ENCODE data around the gene FSIP1.
A peak's percentile ranks its signal among the peaks of the same experiment; 100 is the strongest.

Gene FSIP1

DNA sequence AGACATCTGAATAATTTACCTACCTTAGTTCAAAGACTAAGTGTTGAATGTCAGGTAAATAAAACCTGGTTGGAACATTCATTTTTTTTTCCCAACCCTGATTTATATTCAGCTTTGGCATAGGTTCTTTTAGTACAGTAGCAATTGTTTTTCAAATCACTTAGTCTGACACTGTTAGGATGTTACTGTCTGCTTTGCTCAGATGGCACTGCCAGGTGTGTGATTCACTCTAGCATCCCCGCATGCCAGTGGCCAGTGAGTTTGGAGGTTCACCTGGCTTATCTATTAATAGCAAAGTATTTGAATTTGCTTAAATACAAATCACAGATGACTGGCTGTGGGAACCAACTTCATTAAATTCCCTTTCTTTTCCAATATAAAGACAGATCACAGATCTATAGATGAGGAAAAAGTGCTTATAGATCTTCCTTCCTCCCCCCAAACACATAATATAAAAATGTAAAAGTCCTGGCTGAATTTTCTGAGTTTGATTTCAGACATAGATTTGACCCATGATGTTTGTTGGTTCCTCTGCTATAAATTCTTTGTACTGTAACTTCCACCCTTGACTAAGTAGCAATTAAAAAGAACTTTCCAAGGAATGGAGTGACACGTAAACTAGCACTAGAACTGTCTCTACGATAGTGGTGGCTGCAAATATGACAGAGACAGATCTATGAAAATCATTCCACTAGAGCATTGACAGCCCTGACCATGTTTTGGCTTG is 197.8 kb downstream of the FSIP1 start:
- no peak for DNase-seq (ENCODE audit: low read depth in 2 of 2, low spot score in 1 of 2)

DNA sequence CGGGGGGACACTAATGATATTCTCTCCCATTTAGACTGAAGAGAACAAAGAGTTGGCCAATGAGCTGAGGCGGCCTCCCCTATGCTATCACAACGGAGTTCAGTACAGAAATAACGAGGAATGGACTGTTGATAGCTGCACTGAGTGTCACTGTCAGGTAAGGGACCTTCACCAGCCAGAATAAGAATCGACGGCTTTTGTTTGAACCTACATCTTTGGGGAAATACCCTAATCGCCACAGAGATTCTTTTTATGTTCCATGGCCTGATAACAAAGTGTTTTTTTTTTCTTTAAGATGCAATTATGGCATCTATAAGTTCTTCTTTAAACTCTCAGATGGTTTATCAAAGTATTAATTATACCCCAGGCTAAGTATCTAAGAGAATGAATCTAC is 198.4 kb downstream of the FSIP1 start:
- DNase-seq (ENCODE audit: low read depth in 2 of 2, low spot score in 1 of 2): no peak

DNA sequence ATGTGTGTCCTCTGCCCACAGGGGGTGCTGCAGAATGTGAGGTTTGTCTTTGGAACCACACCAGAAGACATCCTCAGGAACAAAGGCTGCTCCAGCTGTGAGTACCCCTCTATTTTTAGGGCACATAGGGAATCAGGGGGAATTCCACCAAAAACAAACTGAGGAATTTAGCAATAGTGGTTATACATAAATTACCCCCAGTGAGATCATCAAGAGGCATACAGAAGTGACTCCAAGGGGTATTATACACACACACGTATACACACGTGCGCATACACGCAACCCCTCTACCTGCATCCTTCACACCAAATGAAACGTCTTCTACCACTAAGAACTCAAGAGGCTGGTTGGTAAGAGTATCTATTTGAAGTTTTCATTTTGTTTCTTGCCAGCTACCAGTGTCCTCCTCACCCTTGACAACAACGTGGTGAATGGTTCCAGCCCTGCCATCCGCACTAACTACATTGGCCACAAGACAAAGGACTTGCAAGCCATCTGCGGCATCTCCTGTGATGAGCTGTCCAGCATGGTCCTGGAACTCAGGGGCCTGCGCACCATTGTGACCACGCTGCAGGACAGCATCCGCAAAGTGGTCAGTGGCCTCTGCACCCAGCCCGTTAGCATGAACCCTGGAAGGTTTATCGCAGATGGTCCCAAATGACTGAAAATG is 198.9 kb downstream of the FSIP1 start:
- no peak for DNase-seq (ENCODE audit: low read depth in 2 of 2, low spot score in 1 of 2)

DNA sequence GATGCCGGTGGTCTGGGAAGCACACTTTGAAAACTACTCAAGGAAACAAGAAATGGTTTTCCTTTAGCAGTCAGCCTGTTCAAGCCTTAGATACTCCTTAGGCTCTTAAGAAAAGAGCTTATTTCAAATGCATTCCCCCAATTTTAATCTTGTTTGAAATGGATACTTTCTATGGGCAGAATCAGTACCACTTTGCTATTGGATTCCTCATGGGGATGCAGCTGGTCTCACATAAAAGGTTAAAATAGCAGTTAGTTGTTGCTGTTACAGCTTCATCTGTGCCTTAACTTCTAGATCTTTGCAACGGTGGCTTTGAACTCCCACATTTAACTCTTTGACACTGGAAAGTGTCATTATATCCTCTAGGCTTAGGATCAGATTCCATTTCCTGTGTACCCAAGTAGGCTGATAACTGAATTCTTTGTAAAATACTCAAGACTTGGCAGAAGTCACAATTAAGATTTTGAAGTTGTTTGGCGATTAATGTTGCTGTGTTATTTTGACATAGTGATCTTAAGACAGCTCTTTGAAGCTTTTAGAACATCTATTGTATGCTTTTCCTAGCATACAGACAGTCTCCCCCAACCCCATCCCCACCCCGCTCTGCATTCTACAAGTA is 199.6 kb downstream of the FSIP1 start:
- no peak for DNase-seq (ENCODE audit: low read depth in 2 of 2, low spot score in 1 of 2)

DNA sequence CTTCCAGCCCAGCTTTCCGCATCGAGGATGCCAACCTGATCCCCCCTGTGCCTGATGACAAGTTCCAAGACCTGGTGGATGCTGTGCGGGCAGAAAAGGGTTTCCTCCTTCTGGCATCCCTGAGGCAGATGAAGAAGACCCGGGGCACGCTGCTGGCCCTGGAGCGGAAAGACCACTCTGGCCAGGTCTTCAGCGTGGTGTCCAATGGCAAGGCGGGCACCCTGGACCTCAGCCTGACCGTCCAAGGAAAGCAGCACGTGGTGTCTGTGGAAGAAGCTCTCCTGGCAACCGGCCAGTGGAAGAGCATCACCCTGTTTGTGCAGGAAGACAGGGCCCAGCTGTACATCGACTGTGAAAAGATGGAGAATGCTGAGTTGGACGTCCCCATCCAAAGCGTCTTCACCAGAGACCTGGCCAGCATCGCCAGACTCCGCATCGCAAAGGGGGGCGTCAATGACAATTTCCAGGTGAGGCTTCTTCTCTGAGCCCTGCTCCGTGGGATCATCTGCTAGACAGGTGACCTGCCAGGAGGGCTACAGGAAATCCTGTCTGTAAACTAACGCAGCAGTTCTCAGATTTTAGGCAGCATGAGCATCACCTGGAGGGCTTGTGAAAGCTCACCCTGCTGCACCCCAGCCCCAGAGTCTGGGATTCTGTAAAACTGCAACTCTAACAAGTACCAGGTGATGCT is 200.2 kb downstream of the FSIP1 start:
- no peak for DNase-seq (ENCODE audit: low read depth in 2 of 2, low spot score in 1 of 2)

DNA sequence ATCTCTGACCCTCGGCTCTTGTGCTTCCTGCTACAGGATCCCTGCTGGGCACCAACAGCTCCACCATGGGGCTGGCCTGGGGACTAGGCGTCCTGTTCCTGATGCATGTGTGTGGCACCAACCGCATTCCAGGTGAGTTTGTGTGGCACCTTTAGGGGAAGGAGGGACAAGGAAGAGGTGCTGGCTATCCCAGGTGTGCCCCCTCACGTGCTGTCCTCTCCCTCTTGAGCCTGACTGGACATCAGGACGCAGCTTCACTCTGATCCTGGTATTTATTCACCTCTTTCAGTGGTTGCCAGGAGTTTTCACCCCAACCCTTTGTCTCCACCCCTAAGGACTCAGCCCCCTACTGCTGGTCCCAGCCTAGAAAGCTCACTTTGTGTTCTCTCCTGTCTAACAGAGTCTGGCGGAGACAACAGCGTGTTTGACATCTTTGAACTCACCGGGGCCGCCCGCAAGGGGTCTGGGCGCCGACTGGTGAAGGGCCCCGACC is 200.8 kb downstream of the FSIP1 start:
- DNase-seq (ENCODE audit: low read depth in 2 of 2, low spot score in 1 of 2): no peak

DNA sequence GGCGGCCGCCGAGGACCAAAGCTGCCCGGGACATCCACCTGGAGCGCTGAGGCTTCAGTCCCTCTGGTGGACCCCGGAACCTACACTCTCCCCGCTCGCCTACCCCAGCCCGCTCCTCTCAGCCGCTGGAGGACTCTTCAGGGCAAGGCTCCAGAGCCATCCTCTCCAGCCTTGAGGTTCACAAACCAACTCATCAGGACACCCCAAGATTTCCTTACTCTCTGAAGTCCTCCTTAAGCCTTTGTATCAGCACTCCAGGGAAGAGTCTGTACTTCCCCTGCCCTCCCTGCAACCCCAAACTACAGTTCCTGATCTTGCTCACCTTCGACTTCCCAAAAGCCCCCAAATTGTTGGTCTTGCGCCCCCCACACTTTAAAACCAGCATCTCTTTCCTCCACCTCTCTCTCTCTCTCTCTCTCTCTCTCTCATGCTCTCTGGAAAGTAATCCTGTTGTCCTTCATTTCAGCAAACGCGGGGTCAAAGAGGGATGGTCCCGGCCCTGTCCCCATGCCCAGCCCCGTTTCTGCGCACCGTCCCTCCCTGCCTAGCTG is 201.3 kb downstream of the FSIP1 start:
- DNase-seq (ENCODE audit: low read depth in 2 of 2, low spot score in 1 of 2): no peak

DNA sequence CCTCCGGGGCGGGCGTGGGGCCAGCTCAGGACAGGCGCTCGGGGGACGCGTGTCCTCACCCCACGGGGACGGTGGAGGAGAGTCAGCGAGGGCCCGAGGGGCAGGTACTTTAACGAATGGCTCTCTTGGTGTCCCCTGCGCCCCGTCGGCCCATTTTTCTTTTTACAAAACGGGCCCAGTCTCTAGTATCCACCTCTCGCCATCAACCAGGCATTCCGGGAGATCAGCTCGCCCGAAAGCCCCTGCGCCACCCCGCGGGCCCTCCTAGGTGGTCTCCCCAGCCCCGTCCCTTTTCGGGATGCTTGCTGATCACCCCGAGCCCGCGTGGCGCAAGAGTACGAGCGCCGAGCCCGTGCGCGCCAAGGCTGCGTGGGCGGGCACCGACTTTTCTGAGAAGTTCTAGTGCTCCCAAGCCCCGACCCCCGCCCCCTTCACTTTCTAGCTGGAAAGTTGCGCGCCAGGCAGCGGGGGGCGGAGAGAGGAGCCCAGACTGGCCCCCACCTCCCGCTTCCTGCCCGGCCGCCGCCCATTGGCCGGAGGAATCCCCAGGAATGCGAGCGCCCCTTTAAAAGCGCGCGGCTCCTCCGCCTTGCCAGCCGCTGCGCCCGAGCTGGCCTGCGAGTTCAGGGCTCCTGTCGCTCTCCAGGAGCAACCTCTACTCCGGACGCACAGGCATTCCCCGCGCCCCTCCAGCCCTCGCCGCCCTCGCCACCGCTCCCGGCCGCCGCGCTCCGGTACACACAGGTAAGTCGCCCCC is 202.0 kb downstream of the FSIP1 start, which contains the start of gene THBS1:
Gene THBS1, plus strand, starts transcription at position 595 of the 757 bp plus-strand sequence. CDS start 779 bp downstream, outside the sequence.
- DNase-seq (ENCODE audit: low read depth in 2 of 2, low spot score in 1 of 2): peak in 1 of 2 donors; percentile 15

DNA sequence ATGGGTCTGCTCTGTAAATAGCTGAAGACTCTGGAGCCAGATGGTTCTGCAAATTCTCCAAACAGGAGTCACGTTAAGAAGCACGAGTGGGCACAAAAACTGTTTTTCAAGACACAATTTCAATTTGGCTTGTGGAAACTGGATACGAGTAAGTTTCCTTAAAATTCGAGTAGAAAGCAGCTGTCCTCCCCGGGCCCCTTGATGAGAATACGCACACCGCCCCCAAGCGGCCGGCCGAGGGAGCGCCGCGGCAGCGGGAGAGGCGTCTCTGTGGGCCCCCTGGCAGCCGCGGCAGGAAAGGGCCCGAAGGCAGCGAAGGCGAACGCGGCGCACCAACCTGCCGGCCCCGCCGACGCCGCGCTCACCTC is 202.5 kb downstream of the FSIP1 start:
- peak; percentile 54 to 77 for DNase-seq (ENCODE audit: low read depth in 2 of 2, low spot score in 1 of 2)

DNA sequence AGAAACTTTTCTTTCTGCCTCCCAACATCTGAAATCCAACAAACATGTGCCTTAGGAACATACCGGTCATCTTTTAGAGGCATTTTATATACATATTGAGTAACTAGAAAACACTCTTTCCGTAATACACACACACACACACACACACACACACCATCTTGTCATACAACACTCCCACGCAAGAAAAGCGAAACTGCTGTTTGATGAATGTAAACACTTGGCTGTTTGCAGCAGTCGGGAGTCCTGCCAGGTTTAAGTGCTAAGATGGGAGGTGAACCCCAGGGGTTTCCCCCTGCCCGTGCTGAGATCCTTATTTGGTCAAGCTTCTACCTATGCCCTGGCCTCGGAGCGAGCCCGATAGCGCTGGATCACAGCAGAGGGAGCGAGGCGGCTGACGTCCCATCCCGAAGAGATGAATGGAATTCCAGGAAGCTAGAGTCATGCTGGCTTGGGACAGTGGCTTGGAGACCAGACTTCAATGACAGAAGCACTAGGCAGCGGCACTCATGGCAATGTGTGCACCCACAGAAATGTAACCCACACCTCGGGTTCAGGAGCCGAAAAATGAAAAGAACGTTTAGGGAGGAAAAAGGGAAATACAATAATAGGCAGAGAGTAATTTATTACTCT is 203.0 kb downstream of the FSIP1 start:
- DNase-seq (ENCODE audit: low read depth in 2 of 2, low spot score in 1 of 2): no peak

DNA sequence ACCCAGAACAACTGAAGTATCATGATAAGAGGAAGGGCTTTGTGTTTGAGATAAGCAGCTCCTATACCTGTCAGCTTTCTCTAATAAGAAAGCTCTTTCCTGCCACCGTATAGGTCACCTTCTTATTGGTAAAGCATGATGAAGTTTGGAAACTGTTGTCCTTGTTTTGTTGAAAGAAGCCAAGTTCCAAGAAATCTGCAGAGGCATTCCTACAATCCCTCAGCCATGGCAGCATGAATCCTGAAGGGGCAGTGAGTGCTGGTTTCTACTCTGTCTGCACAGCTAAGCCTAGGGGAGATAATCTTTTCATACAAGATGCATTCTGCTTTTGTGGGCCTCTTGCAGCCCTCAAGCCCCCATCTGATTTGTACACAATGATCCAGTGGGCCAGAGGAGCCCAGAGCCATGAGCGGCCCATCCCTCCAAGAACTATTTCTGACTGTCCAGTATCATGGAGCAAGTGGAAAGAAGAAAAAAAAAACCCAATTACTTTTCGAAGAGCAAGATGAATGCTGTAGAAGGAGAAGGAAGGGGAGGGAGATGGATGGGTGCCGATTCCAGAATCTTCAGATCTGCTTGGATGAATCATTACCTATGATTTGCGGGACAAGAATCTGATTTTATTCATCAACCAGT is 203.7 kb downstream of the FSIP1 start:
- DNase-seq (ENCODE audit: low read depth in 2 of 2, low spot score in 1 of 2): no peak

DNA sequence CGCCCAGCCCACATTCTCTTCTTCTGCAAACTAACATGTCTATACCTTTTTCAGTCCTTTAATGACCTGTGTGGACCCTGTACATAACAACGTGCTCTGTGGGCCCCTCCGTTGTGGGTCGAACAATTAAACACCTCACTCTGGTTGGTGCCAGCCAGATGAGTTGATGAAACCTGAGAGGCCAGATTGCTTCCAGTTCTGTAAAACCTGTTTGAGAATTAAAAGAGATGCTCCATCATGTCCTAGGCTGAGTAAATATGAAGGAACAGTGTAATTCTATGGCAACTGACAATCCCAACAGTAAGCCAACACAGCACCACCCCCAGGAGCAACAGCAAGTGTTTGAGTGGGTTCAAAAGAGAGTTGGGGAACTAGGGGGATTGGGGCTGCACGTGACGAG is 207.5 kb downstream of the FSIP1 start:
- no peak for DNase-seq (ENCODE audit: low read depth in 2 of 2, low spot score in 1 of 2)

DNA sequence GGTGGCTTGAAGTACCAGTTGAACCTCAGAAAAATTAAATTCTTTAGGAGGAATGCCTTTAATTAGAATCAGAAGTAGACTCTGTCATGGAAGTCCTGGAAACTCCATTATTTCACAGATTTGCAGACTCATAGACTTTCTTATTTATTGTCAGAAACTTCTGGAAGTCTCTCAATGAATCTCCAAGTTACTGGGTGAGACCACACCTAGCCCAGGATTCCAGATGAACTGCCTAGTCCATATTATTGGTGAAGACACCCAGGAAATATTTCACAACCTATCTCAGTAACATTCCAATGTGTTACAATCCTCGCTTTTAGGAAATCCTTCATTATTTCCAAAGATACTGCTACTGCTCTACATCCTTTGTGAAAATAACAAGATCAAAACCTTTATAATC is 208.2 kb downstream of the FSIP1 start:
- DNase-seq (ENCODE audit: low read depth in 2 of 2, low spot score in 1 of 2): no peak

DNA sequence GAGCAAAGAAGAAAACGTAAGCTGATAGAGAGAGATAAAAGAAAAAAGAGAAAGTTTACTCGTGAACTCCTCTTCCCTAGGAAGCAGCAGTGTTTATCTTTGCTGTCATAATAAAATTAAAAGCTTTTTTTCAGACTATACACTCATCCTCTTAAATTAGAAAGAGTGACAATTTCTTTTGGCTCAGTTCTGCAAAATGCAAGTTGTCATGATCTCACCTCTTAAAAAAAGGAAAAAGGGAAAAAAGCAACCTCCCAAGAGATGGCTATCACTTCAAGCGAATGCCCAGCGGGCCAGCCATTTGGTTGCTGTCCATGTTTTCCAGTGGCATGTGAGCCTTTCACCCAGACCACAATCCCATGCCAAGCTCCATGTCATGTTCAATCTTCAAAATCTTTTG is 208.8 kb downstream of the FSIP1 start:
- no peak for DNase-seq (ENCODE audit: low read depth in 2 of 2, low spot score in 1 of 2)

DNA sequence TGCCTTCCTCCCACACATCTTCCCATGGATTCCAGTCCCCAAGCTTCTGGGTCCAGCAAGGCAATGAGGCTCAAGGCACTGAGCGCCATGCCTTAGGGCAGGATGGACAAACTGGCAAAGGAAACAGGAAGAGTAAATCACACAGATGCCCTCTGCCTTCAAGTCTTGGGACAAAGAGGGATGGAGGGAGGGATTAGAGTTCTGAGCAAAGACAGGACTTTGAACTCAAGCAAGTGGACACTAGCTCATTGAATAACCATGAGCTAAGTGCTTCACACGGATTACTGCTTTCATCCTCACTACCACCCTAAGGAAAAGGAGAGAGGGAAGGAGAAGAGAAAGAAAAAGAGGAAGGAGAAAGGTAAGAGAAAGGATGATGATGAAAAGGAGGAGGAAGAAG is 209.4 kb downstream of the FSIP1 start:
- DNase-seq (ENCODE audit: low read depth in 2 of 2, low spot score in 1 of 2): no peak

DNA sequence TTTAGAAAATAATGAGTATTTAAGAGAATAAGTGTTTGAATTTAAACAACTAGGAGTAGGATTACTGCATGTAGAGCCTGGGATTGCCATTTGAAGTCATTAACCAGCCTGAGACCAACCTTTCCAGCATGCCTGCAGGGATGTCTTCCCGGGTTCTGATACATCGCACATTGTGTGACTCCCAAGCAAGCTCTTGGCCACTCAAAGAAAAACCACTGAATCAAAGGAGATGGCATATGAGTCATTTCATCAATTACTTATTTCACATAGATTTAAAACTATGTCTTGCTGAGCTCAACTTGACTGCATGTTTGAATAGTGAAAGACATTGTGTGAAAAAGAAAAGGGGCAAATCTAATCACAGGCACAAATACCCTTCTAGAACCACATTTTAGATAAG is 216.8 kb downstream of the FSIP1 start:
- DNase-seq (ENCODE audit: low read depth in 2 of 2, low spot score in 1 of 2): no peak

DNA sequence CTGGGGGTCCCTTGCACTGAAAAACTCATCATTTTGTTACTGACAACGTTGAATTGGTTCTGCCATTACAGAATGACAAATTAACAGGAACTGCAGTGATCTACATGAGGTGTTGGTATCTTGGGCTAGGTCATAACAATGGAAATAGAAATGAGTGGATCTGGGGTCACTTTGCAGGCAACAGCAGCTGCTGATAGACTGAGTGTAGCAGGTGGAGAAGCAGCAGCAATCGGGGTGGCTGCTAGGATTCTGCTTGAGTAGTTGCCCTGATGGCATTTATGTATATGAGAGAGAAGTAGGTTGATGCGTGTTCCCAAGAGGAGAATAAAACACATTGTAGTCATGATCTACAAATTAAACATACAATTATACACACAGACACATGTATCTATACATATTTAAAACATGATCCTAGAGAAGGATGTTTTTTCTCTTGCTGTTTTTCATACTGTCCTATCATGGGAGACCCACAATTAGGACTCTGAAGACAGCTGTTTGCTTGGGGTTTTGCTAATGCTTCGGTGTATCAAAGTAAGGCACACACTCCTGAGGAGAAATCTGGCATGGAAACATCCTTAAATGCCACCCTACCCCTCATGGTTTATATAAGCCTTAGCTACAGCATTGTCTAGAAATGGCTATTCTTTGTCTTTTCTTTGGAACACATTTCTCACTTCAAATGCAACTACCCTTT is 217.5 kb downstream of the FSIP1 start:
- no peak for DNase-seq (ENCODE audit: low read depth in 2 of 2, low spot score in 1 of 2)

DNA sequence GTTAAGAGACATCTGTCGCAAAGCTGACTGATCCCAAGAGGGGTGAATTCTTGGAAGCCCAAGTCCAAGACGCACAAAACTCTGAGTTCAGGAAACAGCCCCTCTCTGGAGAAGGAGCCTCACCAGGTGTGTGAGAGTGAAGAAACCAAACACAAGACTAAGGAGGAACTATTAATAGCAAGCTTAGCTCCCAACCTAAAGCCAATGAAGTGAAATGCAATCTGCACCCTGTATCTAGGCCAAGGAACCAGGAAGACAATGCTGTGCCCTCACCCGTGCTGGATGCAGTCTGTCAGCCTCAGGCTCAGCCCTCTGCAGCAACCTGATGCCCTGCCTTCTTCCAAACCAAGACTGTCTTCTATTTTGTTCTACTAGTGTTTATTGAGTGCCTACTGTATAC is 224.2 kb downstream of the FSIP1 start:
- no peak for DNase-seq (ENCODE audit: low read depth in 2 of 2, low spot score in 1 of 2)

DNA sequence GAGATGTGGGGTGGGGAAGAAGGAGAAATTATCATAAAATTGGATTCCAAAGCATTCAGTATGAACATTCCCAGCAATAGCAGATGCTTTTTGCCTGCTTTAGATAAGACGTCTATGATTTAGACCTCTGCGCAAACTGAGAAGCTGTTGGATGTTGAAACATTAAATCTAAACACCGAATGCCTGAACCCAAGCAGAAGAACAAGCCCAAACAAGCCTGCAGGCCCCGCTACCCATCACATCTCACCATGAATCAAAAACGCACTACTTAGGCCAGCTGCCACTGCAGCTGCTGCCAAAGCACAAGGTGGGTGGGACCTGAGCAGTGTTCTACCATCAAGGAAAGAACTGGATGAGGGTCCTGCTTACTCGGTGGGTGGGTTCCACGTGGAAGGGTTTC is 226.2 kb downstream of the FSIP1 start:
- no peak for DNase-seq (ENCODE audit: low read depth in 2 of 2, low spot score in 1 of 2)

Measured in stimulated activated CD8-positive, alpha-beta memory T cell treated with anti-CD3 and anti-CD28 coated beads, Interleukin-4, amount 100 ng/mL, for 1 hour (primary cell).